SK-N-SH (cell line): ENCODE results near the gene KLF16. TPM values are rescaled to one million over a fixed set of nuclear protein-coding genes. Genes with fewer than 3 reads are reported as not detected.

Experiments used
- CTCF ChIA-PET: fragments of 300-600, 350-600 bp; formaldehyde crosslinking; extraction: SDS; loops from one replicate; lab custom pipeline; 2021; lab: Yijun Ruan, JAX
- POLR2A ChIA-PET: fragments of 350-600 bp; sonication (Branson Sonifier 250); formaldehyde crosslinking; extraction: SDS; loops from one replicate; lab custom pipeline; 2020; ENCODE audit warnings: antibody characterized with exemption, inconsistent platforms; lab: Yijun Ruan, JAX
- DNase-seq: peaks from one replicate; pipeline ENCODE4 v3.0.0; 2012
- H2AFZ ChIP-seq: fragments of 200-600 bp; sonication (generic); 2 replicates; pipeline ENCODE4 v1.8.1; 2016; ENCODE audit warnings: antibody characterized with exemption, mild to moderate bottlenecking, low read depth
- H3F3A ChIP-seq: fragments of 200-600 bp; sonication (generic); replicated peaks from 2 replicates; pipeline ENCODE3; 2016; ENCODE audit warnings: antibody characterized with exemption, mild to moderate bottlenecking; ENCODE audit not compliant: insufficient read depth
- H3K27ac ChIP-seq, 2 experiments: fragments of 200-500 bp in 1 of 2; fragments of 200-600 bp in 1 of 2; sonication (Bioruptor generic) in 1 of 2; sonication (generic), shearing (Covaris generic) in 1 of 2; 2 replicates each; pipeline versions ENCODE4 v1.5.1 to v1.6.1; 2014 to 2016; ENCODE audit warnings: low read depth in 2 of 2, inconsistent platforms in 1 of 2, low read length in 1 of 2, mild to moderate bottlenecking in 1 of 2, mixed read lengths in 1 of 2
- H3K27me3 ChIP-seq: fragments of 200-600 bp; sonication (generic), shearing (Covaris generic); 2 replicates; pipeline ENCODE4 v1.6.1; 2016; ENCODE audit warnings: mixed run types; ENCODE audit not compliant: insufficient read depth
- H3K36me3 ChIP-seq, 2 experiments: fragments of 200-500 bp in 1 of 2; fragments of 200-600 bp in 1 of 2; sonication (Bioruptor generic) in 1 of 2; sonication (generic) in 1 of 2; replicated peaks in 1 of 2; 2 replicates each; pipeline versions ENCODE3 to v1.5.1; 2014 to 2016; ENCODE audit warnings: low read length in 1 of 2, mild to moderate bottlenecking in 1 of 2; ENCODE audit not compliant: insufficient read depth in 2 of 2, control insufficient read depth in 1 of 2
- H3K4me1 ChIP-seq, 2 experiments: fragments of 200-500 bp in 1 of 2; fragments of 200-600 bp in 1 of 2; sonication (Bioruptor generic) in 1 of 2; sonication (generic), shearing (Covaris generic) in 1 of 2; 2 replicates each; pipeline versions ENCODE4 v1.5.1 to v1.6.1; 2014 to 2016; ENCODE audit warnings: low read depth in 1 of 2, low read length in 1 of 2, mixed run types in 1 of 2; ENCODE audit not compliant: insufficient read depth in 2 of 2, control insufficient read depth in 1 of 2
- H3K4me2 ChIP-seq: fragments of 200-600 bp; sonication (generic), shearing (Covaris generic); 2 replicates; pipeline ENCODE4 v1.6.1; 2017; ENCODE audit warnings: mixed run types
- H3K4me3 ChIP-seq, 2 experiments: fragments of 200-500 bp in 1 of 2; fragments of 200-600 bp in 1 of 2; sonication (Bioruptor generic) in 1 of 2; sonication (generic), shearing (Covaris generic) in 1 of 2; 2 replicates each; pipeline versions ENCODE4 v1.5.1 to v1.8.1; 2014 to 2016; ENCODE audit warnings: low read depth in 2 of 2, inconsistent platforms in 1 of 2, low read length in 1 of 2, mild to moderate bottlenecking in 1 of 2, mixed read lengths in 1 of 2, moderate library complexity in 1 of 2
- H3K79me2 ChIP-seq: fragments of 200-600 bp; sonication (generic); 2 replicates; pipeline ENCODE4 v1.8.1; 2017; ENCODE audit warnings: mild to moderate bottlenecking; ENCODE audit not compliant: insufficient read depth
- H3K9ac ChIP-seq: fragments of 200-600 bp; sonication (generic); 2 replicates; pipeline ENCODE4 v1.6.1; 2017; ENCODE audit warnings: mixed run types
- H3K9me2 ChIP-seq: fragments of 200-600 bp; sonication (generic); 2 replicates; pipeline ENCODE4 v1.6.1; 2017; ENCODE audit warnings: mixed run types
- H3K9me3 ChIP-seq: fragments of 200-600 bp; sonication (generic); 2 replicates; pipeline ENCODE4 v1.6.1; 2017; ENCODE audit warnings: mixed run types, mild to moderate bottlenecking, moderate library complexity
- H4K20me1 ChIP-seq: fragments of 200-600 bp; sonication (generic); 2 replicates; pipeline ENCODE4 v1.6.1; 2017; ENCODE audit warnings: mild to moderate bottlenecking, mixed run types; ENCODE audit not compliant: insufficient read depth
- CHD2 ChIP-seq: fragments of 150-350 bp; IDR thresholded peaks from 2 replicates; pipeline ENCODE4 v1.6.1; 2018; ENCODE audit warnings: low read length; ENCODE audit not compliant: partially characterized antibody
- FOSL2 ChIP-seq: IDR thresholded peaks from 2 replicates; pipeline ENCODE4 v1.4.0; 2012; ENCODE audit warnings: low read depth, mild to moderate bottlenecking, moderate library complexity, borderline replicate concordance
- FOXJ3 ChIP-seq: sonication (generic); formaldehyde crosslinking; IDR thresholded peaks from 2 replicates; pipeline ENCODE4 v1.5.1; 2020; ENCODE audit warnings: mild to moderate bottlenecking, missing genetic modification reagents
- GABPA ChIP-seq: IDR thresholded peaks from 2 replicates; pipeline ENCODE4 v1.4.0; 2012; ENCODE audit warnings: low read depth, mild to moderate bottlenecking
- GATA2 ChIP-seq: sonication (generic); formaldehyde crosslinking; IDR thresholded peaks from 2 replicates; pipeline ENCODE4 v1.5.0; 2020; ENCODE audit warnings: mild to moderate bottlenecking, missing genetic modification reagents
- MEF2A ChIP-seq: IDR thresholded peaks from 2 replicates; pipeline ENCODE4 v1.4.0; 2012; ENCODE audit warnings: low read depth, borderline replicate concordance
- MXI1 ChIP-seq: IDR thresholded peaks from 2 replicates; pipeline ENCODE4 v1.6.1; 2012; ENCODE audit warnings: mild to moderate bottlenecking, low read depth, low read length, improper control_type of control experiment
- NFIC ChIP-seq: IDR thresholded peaks from 2 replicates; pipeline ENCODE4 v1.4.0; 2012; ENCODE audit warnings: borderline replicate concordance
- PBX3 ChIP-seq: IDR thresholded peaks from 2 replicates; pipeline ENCODE4; 2012
- POLR2AphosphoS5 ChIP-seq: IDR thresholded peaks from 2 replicates; pipeline ENCODE4 v1.6.1; 2012; ENCODE audit warnings: low read depth, low read length
- RAD21 ChIP-seq: IDR thresholded peaks from 2 replicates; pipeline ENCODE4 v1.6.1; 2012; ENCODE audit warnings: mild to moderate bottlenecking, low read length
- REST ChIP-seq: IDR thresholded peaks from 2 replicates; pipeline ENCODE4 v1.6.1; 2012; ENCODE audit warnings: mild to moderate bottlenecking, low read depth, low read length, moderate library complexity
- SIN3A ChIP-seq: IDR thresholded peaks from 2 replicates; pipeline ENCODE4 v1.6.1; 2012; ENCODE audit warnings: low read depth, mild to moderate bottlenecking, low read length, moderate library complexity, borderline replicate concordance
- USF2 ChIP-seq: fragments of 150-350 bp; IDR thresholded peaks from 2 replicates; pipeline ENCODE4 v1.6.1; 2017; ENCODE audit warnings: antibody characterized with exemption, low read length, low read depth, borderline replicate concordance
- YY1 ChIP-seq: IDR thresholded peaks from 2 replicates; pipeline ENCODE4 v1.4.0; 2012; ENCODE audit warnings: low read depth, mild to moderate bottlenecking
- ZBTB33 ChIP-seq: IDR thresholded peaks from 2 replicates; pipeline ENCODE4 v1.4.0; 2012; ENCODE audit warnings: low read depth, borderline replicate concordance
- WGBS: methylation state at CpG from one replicate; pipeline ENCODE4 v1.1.6; 2017; ENCODE audit warnings: low lambda C conversion rate; 5-methylcytosine and 5-hydroxymethylcytosine counted together
- polyA plus RNA-seq, 3 experiments: library from polyadenylated mRNA; depleted of rRNA; stranded (reverse); fragments of >200 nt; gene quantifications; 2 replicates each; pipeline ENCODE4 v1.2.3, GENCODE V29; 2012

The KLF16 gene
- polyA plus RNA-seq, 1 of the 3 experiments (the other 2 are of a cell fraction): 16.1 TPM

- POLR2A ChIA-PET: no interaction called here
- Histone ChIP-seq H3K4me3 (peak overlapping the region; percentile 84 to 94), H3K27ac (peak overlapping the region; percentile 96 to 99), H3K27me3 (no peaks in the 10 kb centered on the region), H2AFZ (no peak overlapping the region; the same call in 1 of the 2 replicates), H3K4me2 (peak overlapping the region; percentile 100), H3K9me2 (no peaks in the 10 kb centered on the region), H3K9ac (peak overlapping the region; percentile 99), H3K9me3 (no peaks in the 10 kb centered on the region), H4K20me1 (peaks cover 88% of the 10 kb centered on the region), H3K4me1 (peaks cover 7 to 18% of the 10 kb centered on the region in 2 experiments; a peak in 1 of 4 replicates), H3F3A (peaks cover 19% of the 10 kb centered on the region), H3K36me3 (peaks cover 6 to 7% of the 10 kb centered on the region in 2 experiments), H3K79me2 (peaks cover 78% of the 10 kb centered on the region)
- CTCF ChIA-PET: interaction anchor here (1.0 to 15.0 kb wide), 7 partner anchors 10 to 34 kb away, joined by 3 to 188 read pairs (median 7); no protein-coding TSS in a partner anchor
- TF ChIP-seq SIN3A (peak; percentile 42; the same call in 1 of the 2 replicates), MXI1 (peak; percentile 46; the same call in 1 of the 2 replicates), POLR2AphosphoS5 (no peak)
- 2% methylated on average over 28 of the region's 72 CpGs for WGBS
- DNase-seq: peak; percentile 73
Observed at GRCh38 chr19:1847684-1848398, 15.5 kb downstream of the KLF16 start.

- DNase-seq: no peak
- peak overlapping the region; percentile 99 for H3K9ac ChIP-seq
- H3K4me2 ChIP-seq: peak overlapping the region; percentile 100
- H3K36me3 ChIP-seq: peaks cover 6 to 7% of the 10 kb centered on the region in 2 experiments
- H3K9me2 ChIP-seq: no peaks in the 10 kb centered on the region
- peaks cover 7 to 18% of the 10 kb centered on the region in 2 experiments; a peak in 1 of 4 replicates for H3K4me1 ChIP-seq
- no peaks in the 10 kb centered on the region for H3K9me3 ChIP-seq
- TF ChIP-seq NFIC: no peak
- no peak for TF ChIP-seq SIN3A
- TF ChIP-seq YY1: no peak
- TF ChIP-seq GATA2 (CRISPR knock-in tag): no peak
- no peak for TF ChIP-seq FOXJ3 (CRISPR knock-in tag)
- TF ChIP-seq GABPA: no peak
- TF ChIP-seq REST: no peak
- TF ChIP-seq ZBTB33: no peak
- TF ChIP-seq FOSL2: no peak
- TF ChIP-seq PBX3: no peak
- TF ChIP-seq POLR2AphosphoS5: no peak
- no peak for TF ChIP-seq CHD2
- no peak for TF ChIP-seq MEF2A
- no peak for TF ChIP-seq RAD21
- TF ChIP-seq USF2: no peak
- TF ChIP-seq, all 33 proteins: peak for 0
- peak overlapping the region in 1 of 2 experiments; percentile 96; a peak in 2 of 4 replicates for H3K27ac ChIP-seq
- H3K4me3 ChIP-seq: peak overlapping the region; percentile 84 to 94
- peaks cover 78% of the 10 kb centered on the region for H3K79me2 ChIP-seq
- CTCF ChIA-PET: interaction anchor here (1.0 to 15.0 kb wide), 4 partner anchors 10 to 28 kb away, joined by 3 to 188 read pairs (median 23); no protein-coding TSS in a partner anchor
- 13% methylated on average over 12 of the region's 12 CpGs for WGBS
- POLR2A ChIA-PET: no interaction called here
- peaks cover 19% of the 10 kb centered on the region for H3F3A ChIP-seq
- H4K20me1 ChIP-seq: peaks cover 88% of the 10 kb centered on the region
- H3K27me3 ChIP-seq: no peaks in the 10 kb centered on the region
- H2AFZ ChIP-seq: no peak overlapping the region; the same call in 1 of the 2 replicates
Observed at GRCh38 chr19:1847348-1847683, 16.1 kb downstream of the KLF16 start.
